ENCODE data around the gene ZDHHC23.

ZDHHC23 gene

GRCh38 chr3:114005481-114005880 lies 57.7 kb downstream of the ZDHHC23 start:
- H3K27ac ChIP-seq: no peak overlapping the region
- TF ChIP-seq ZFX (IDR thresholded peaks at IDR 0.05): no peak
- TF ChIP-seq, protein P1, sequence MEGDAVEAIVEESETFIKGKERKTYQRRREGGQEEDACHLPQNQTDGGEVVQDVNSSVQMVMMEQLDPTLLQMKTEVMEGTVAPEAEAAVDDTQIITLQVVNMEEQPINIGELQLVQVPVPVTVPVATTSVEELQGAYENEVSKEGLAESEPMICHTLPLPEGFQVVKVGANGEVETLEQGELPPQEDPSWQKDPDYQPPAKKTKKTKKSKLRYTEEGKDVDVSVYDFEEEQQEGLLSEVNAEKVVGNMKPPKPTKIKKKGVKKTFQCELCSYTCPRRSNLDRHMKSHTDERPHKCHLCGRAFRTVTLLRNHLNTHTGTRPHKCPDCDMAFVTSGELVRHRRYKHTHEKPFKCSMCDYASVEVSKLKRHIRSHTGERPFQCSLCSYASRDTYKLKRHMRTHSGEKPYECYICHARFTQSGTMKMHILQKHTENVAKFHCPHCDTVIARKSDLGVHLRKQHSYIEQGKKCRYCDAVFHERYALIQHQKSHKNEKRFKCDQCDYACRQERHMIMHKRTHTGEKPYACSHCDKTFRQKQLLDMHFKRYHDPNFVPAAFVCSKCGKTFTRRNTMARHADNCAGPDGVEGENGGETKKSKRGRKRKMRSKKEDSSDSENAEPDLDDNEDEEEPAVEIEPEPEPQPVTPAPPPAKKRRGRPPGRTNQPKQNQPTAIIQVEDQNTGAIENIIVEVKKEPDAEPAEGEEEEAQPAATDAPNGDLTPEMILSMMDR (conservative IDR thresholded peaks at IDR 0.05): no peak

DNA sequence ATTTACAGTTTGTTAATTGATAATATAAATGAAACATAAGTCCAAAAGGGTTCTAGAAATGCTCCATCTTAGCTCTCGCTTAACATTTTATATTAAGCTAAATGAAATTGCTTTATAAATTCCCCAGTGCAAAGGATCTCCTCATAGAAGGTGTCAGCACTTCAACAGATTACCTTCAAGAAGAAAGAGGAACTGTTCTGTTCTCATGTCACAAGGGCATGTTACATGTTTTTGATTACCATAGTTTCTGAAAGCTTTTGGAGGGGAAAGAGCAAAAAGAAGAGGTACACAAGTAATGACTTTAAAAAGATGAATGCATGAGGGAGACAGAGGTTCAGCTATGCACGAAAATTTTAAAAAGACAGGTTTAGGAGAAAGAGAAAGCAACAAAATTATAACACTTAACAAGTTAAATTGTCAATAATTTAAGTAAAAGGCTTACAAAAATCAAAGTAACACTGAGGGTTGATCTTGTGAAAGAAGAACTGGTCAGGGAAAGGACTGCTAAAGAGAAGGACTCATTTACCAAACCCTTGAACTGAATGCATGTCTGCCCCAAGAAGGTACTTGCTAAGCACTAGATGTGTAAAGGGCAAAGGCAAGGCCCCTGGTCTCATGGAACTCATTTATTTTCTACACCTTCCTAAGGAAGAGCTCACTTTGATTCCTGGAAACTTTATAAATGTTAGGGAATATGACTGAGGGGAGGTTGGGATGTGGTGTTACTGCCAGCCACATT lies 63.4 kb downstream of the ZDHHC23 start:
- TF ChIP-seq, protein P1 (conservative IDR thresholded peaks at IDR 0.05): no peak
- no peak for TF ChIP-seq ZFX (IDR thresholded peaks at IDR 0.05)
- H3K27ac ChIP-seq: no peak overlapping the region
